Astrocyte (in vitro differentiated cells and primary cell): ENCODE results near the gene MRGPRF. TPM values are rescaled to one million over a fixed set of nuclear protein-coding genes. Genes with fewer than 3 reads are reported as not detected.

Experiments
- DNase-seq: peaks from one replicate; pipeline ENCODE4 v3.0.0-alpha.2; 2010; ENCODE audit warnings: low read depth
- FAIRE-seq: peaks from 2 replicates; lab custom pipeline; 2011; peaks lifted over from hg19 to GRCh38; lab: Jason Lieb, UNC
- H2AFZ ChIP-seq: 2 replicates; pipeline ENCODE4 v1.6.0; 2012; ENCODE audit warnings: low read depth, low read length, inconsistent platforms
- H3K27ac ChIP-seq: 2 replicates; pipeline ENCODE4 v1.5.1; 2011; ENCODE audit warnings: low read depth, low read length, inconsistent platforms
- H3K27me3 ChIP-seq: 2 replicates; pipeline ENCODE4 v1.6.0; 2011; ENCODE audit warnings: low read length, inconsistent platforms; ENCODE audit not compliant: insufficient read depth
- H3K36me3 ChIP-seq: 2 replicates; pipeline ENCODE4 v1.5.1; 2011; ENCODE audit warnings: low read length, inconsistent platforms; ENCODE audit not compliant: insufficient read depth
- H3K4me1 ChIP-seq: 2 replicates; pipeline ENCODE4 v1.5.1; 2011; ENCODE audit warnings: low read length, inconsistent platforms; ENCODE audit not compliant: insufficient read depth
- H3K4me2 ChIP-seq: 2 replicates; pipeline ENCODE4 v1.6.0; 2012; ENCODE audit warnings: low read length, inconsistent platforms
- H3K4me3 ChIP-seq: 2 replicates; pipeline ENCODE4 v1.5.1; 2011; ENCODE audit warnings: low read depth, mild to moderate bottlenecking, low read length, inconsistent platforms; ENCODE audit not compliant: insufficient read depth
- H3K79me2 ChIP-seq: 2 replicates; pipeline ENCODE4 v1.6.0; 2012; ENCODE audit warnings: mild to moderate bottlenecking, low read length, inconsistent platforms; ENCODE audit not compliant: insufficient read depth
- H3K9ac ChIP-seq: 2 replicates; pipeline ENCODE4 v1.6.0; 2012; ENCODE audit warnings: mild to moderate bottlenecking, low read length, inconsistent platforms
- H3K9me3 ChIP-seq: 2 replicates; pipeline ENCODE4 v1.5.1; 2012; ENCODE audit warnings: low read depth, mild to moderate bottlenecking, low read length, inconsistent platforms; ENCODE audit not compliant: insufficient read depth
- H4K20me1 ChIP-seq: 2 replicates; pipeline ENCODE4 v1.6.0; 2012; ENCODE audit warnings: low read length, inconsistent platforms; ENCODE audit not compliant: insufficient read depth
- H3K27ac Mint-ChIP-seq: one replicate; pipeline ENCODE4 v1.8.0; 2021; ENCODE audit warnings: mild to moderate bottlenecking, mixed read lengths; ENCODE audit not compliant: unreplicated experiment
- H3K27me3 Mint-ChIP-seq: one replicate; pipeline ENCODE4 v1.8.0; 2021; ENCODE audit warnings: low read depth, mixed read lengths; ENCODE audit not compliant: unreplicated experiment
- H3K36me3 Mint-ChIP-seq: one replicate; pipeline ENCODE4 v1.8.0; 2021; ENCODE audit warnings: low read depth, mixed read lengths; ENCODE audit not compliant: unreplicated experiment
- H3K4me1 Mint-ChIP-seq: one replicate; pipeline ENCODE4 v1.8.0; 2021; ENCODE audit warnings: low read depth, mixed read lengths; ENCODE audit not compliant: unreplicated experiment
- H3K4me3 Mint-ChIP-seq: one replicate; pipeline ENCODE4 v1.8.0; 2021; ENCODE audit warnings: mild to moderate bottlenecking, moderate library complexity, mixed read lengths; ENCODE audit not compliant: unreplicated experiment
- H3K9me3 Mint-ChIP-seq: one replicate; pipeline ENCODE4 v1.8.0; 2021; ENCODE audit warnings: mild to moderate bottlenecking, mixed read lengths; ENCODE audit not compliant: unreplicated experiment
- CTCF ChIP-seq: IDR thresholded peaks from 2 replicates; pipeline ENCODE4 v1.5.1; 2011; ENCODE audit warnings: low read depth, mild to moderate bottlenecking, inconsistent platforms, low read length, moderate library complexity; ENCODE audit not compliant: insufficient read depth
- EZH2 ChIP-seq: IDR thresholded peaks from 2 replicates; pipeline ENCODE4 v1.6.1; 2012; ENCODE audit warnings: mild to moderate bottlenecking, low read length, inconsistent platforms; ENCODE audit not compliant: insufficient read depth
- total RNA-seq: library from RNA; stranded (reverse); gene quantifications from 2 replicates; pipeline ENCODE4 v1.2.1, GENCODE V29; 2021

Gene MRGPRF
- total RNA-seq, 1 donor from 2014 or later = 4.1 TPM

GRCh38 chr11:69024509-69024908, 11.5 kb upstream of the MRGPRF start:
- H3K9me3 Mint-ChIP-seq = peaks cover 2% of the 10 kb centered on the region
- H4K20me1 ChIP-seq = no peaks in the 10 kb centered on the region
- DNase-seq (no peak), FAIRE-seq (no peak)
- H3K4me2 ChIP-seq = no peak overlapping the region
- H3K36me3 Mint-ChIP-seq = no peaks in the 10 kb centered on the region
- no peak overlapping the region for H3K27ac ChIP-seq
- H3K36me3 ChIP-seq = no peaks in the 10 kb centered on the region
- no peaks in the 10 kb centered on the region for H3K4me1 Mint-ChIP-seq
- H3K4me1 ChIP-seq = no peaks in the 10 kb centered on the region
- no peaks in the 10 kb centered on the region for H3K27me3 ChIP-seq
- no peaks in the 10 kb centered on the region for H3K79me2 ChIP-seq
- peaks cover 21% of the 10 kb centered on the region for H3K27me3 Mint-ChIP-seq
- H3K9ac ChIP-seq = no peak overlapping the region
- H3K27ac Mint-ChIP-seq = no peak overlapping the region
- H2AFZ ChIP-seq = no peak overlapping the region
- no peak overlapping the region for H3K4me3 Mint-ChIP-seq
- no peak for TF ChIP-seq EZH2
- no peak for TF ChIP-seq CTCF
- no peaks in the 10 kb centered on the region for H3K9me3 ChIP-seq
- no peak overlapping the region for H3K4me3 ChIP-seq

- Histone ChIP-seq H3K27ac (no peak overlapping the region), H2AFZ (no peak overlapping the region), H3K27me3 (no peaks in the 10 kb centered on the region), H3K9me3 (no peaks in the 10 kb centered on the region), H3K4me3 (no peak overlapping the region), H3K79me2 (no peaks in the 10 kb centered on the region), H4K20me1 (no peaks in the 10 kb centered on the region), H3K36me3 (no peaks in the 10 kb centered on the region), H3K4me2 (no peak overlapping the region), H3K4me1 (no peaks in the 10 kb centered on the region), H3K9ac (no peak overlapping the region)
- DNase-seq = no peak
- H3K4me3 Mint-ChIP-seq = no peak overlapping the region
- no peaks in the 10 kb centered on the region for H3K36me3 Mint-ChIP-seq
- TF ChIP-seq EZH2 (no peak), CTCF (no peak)
- no peak overlapping the region for H3K27ac Mint-ChIP-seq
- peaks cover 31% of the 10 kb centered on the region for H3K27me3 Mint-ChIP-seq
- H3K4me1 Mint-ChIP-seq = no peaks in the 10 kb centered on the region
- H3K9me3 Mint-ChIP-seq = peaks cover 4% of the 10 kb centered on the region
- FAIRE-seq = no peak
These were observed 9.2 kb upstream of the MRGPRF start for GRCh38 chr11:69022260-69022659.

- FAIRE-seq (no peak), DNase-seq (peak; percentile 76)
- Histone ChIP-seq H3K27me3 (no peaks in the 10 kb centered on the region), H3K4me3 (no peak overlapping the region), H3K4me1 (peaks cover 4% of the 10 kb centered on the region), H3K9me3 (no peaks in the 10 kb centered on the region), H3K27ac (no peak overlapping the region), H4K20me1 (no peaks in the 10 kb centered on the region), H3K4me2 (no peak overlapping the region), H3K36me3 (no peaks in the 10 kb centered on the region), H3K79me2 (no peaks in the 10 kb centered on the region), H3K9ac (no peak overlapping the region), H2AFZ (no peak overlapping the region)
- Mint-ChIP-seq H3K4me3 (no peak overlapping the region), H3K4me1 (no peaks in the 10 kb centered on the region), H3K27me3 (peaks cover 27% of the 10 kb centered on the region), H3K27ac (no peak overlapping the region), H3K9me3 (peaks cover 9% of the 10 kb centered on the region), H3K36me3 (peaks cover 1% of the 10 kb centered on the region)
- TF ChIP-seq EZH2 = no peak
- TF ChIP-seq CTCF = no peak
These were observed 5.9 kb upstream of the MRGPRF start for GRCh38 chr11:69018924-69019323.
